ENCODE data around the gene RBFOX1. TPM values are rescaled to one million over a fixed set of nuclear protein-coding genes. Genes with fewer than 3 reads are reported as not detected.

The RBFOX1 gene
- total RNA-seq, 2 experiments from 2014 or later, result not detected

GRCh38 chr16:7638306-7638705 is 305.7 kb downstream of the RBFOX1 start:
- H3K4me1 Mint-ChIP-seq, result no peaks in the 10 kb centered on the region
- H3K4me3 Mint-ChIP-seq, result no peak overlapping the region
- CTCF ChIA-PET, result no interaction called here
- H3K36me3 Mint-ChIP-seq (ENCODE audit: low read depth), result no peaks in the 10 kb centered on the region
- no peak for DNase-seq
- H3K27me3 Mint-ChIP-seq, result no peaks in the 10 kb centered on the region
- intact Hi-C loops (cut with DNase I, micrococcal nuclease), result no loop called here
- H3K27ac Mint-ChIP-seq, result no peak overlapping the region
- no peak for ATAC-seq
- POLR2A ChIA-PET, result no interaction called here
- peaks cover 15% of the 10 kb centered on the region for H3K9me3 Mint-ChIP-seq (ENCODE audit: low read depth)

DNA sequence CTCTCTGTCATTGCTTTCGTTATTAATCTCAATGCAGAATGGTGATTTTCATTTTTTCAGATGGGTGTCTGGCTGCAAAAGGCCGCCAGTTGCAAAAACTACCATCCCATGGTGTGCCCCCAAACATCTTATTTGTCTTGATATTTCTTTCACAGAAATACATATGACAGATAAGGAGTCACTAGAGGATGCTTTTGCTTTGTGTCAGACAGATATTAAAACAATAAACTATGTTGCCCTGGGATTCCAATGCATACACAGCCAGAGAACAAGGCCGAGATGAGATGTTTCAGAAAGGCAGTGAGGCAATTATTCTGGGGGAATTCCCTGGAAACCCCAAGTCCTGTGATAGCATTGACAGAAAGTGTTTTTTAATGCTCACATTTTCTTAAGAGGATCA is 307.7 kb downstream of the RBFOX1 start:
- no peaks in the 10 kb centered on the region for H3K36me3 Mint-ChIP-seq (ENCODE audit: low read depth)
- DNase-seq (no peak), ATAC-seq (no peak)
- no peak overlapping the region for H3K4me3 Mint-ChIP-seq
- CTCF ChIA-PET, result no interaction called here
- intact Hi-C loops (cut with DNase I, micrococcal nuclease), result no loop called here
- no peak overlapping the region for H3K27ac Mint-ChIP-seq
- POLR2A ChIA-PET, result no interaction called here
- no peaks in the 10 kb centered on the region for H3K4me1 Mint-ChIP-seq
- peaks cover 20% of the 10 kb centered on the region for H3K9me3 Mint-ChIP-seq (ENCODE audit: low read depth)
- H3K27me3 Mint-ChIP-seq, result no peaks in the 10 kb centered on the region

DNA sequence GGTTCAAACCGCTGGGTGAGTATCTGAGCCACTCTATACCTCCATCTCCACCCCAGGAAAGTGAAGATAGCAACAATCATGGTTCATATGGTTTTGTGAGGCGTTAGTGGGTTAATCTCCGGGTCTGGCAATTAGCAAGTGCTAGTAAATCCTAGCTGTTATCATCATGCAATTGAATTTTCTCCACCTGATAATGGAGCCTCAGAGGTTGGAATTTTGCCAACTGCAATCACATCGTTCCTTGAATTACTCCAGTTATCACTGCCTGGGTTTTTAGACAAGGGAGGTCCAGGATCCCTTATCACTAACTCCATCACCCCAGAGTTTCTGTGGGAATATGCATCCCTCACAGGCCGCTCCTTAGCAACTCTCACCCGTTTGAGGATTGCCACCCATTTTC is 311.5 kb downstream of the RBFOX1 start:
- no peaks in the 10 kb centered on the region for H3K36me3 Mint-ChIP-seq (ENCODE audit: low read depth)
- H3K27me3 Mint-ChIP-seq, result no peaks in the 10 kb centered on the region
- DNase-seq (no peak), ATAC-seq (no peak)
- no peaks in the 10 kb centered on the region for H3K4me1 Mint-ChIP-seq
- ChIA-PET CTCF (no interaction called here), POLR2A (no interaction called here)
- peaks cover 14% of the 10 kb centered on the region for H3K9me3 Mint-ChIP-seq (ENCODE audit: low read depth)
- no peak overlapping the region for H3K27ac Mint-ChIP-seq
- no peak overlapping the region for H3K4me3 Mint-ChIP-seq
- intact Hi-C loops (cut with DNase I, micrococcal nuclease), result no loop called here

DNA sequence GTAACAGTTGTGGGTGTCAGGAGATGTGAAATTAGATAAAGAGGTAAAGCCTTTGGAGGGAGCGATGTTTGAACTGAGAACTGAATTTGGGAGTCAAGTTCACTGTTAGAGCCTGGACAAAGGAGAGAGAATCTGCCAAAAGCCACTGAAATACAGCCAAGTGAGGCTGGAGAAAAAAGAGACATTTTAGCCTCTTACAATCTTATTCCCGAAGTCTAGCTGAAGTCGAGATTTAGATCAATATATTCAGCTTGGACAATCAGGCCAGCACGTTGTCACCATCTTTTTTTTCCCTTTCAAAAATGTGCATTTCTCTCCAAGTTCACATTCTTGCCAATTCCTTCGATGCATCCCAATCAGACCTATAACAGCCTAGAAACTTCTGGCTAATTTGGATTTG is 312.2 kb downstream of the RBFOX1 start:
- POLR2A ChIA-PET, result no interaction called here

GRCh38 chr16:7646821-7647500 is 314.3 kb downstream of the RBFOX1 start:
- DNase-seq, result no peak
- intact Hi-C loops (cut with DNase I, micrococcal nuclease), result no loop called here
- no peaks in the 10 kb centered on the region for H3K27me3 Mint-ChIP-seq
- peaks cover 1% of the 10 kb centered on the region for H3K36me3 Mint-ChIP-seq (ENCODE audit: low read depth)
- H3K4me1 Mint-ChIP-seq, result no peaks in the 10 kb centered on the region
- ATAC-seq, result no peak
- ChIA-PET POLR2A (no interaction called here), CTCF (no interaction called here)
- H3K9me3 Mint-ChIP-seq (ENCODE audit: low read depth), result peaks cover 19% of the 10 kb centered on the region
- no peak overlapping the region for H3K27ac Mint-ChIP-seq
- no peak overlapping the region for H3K4me3 Mint-ChIP-seq

More for the DNA sequence above, 312.2 kb downstream of the RBFOX1 start:
- ATAC-seq, result no peak
- H3K4me3 Mint-ChIP-seq, result no peak overlapping the region
- H3K36me3 Mint-ChIP-seq (ENCODE audit: low read depth), result no peaks in the 10 kb centered on the region
- no peak for DNase-seq
- H3K4me1 Mint-ChIP-seq, result no peaks in the 10 kb centered on the region
- no peak overlapping the region for H3K27ac Mint-ChIP-seq
- CTCF ChIA-PET, result no interaction called here
- intact Hi-C loops (cut with DNase I, micrococcal nuclease), result no loop called here
- peaks cover 16% of the 10 kb centered on the region for H3K9me3 Mint-ChIP-seq (ENCODE audit: low read depth)
- no peaks in the 10 kb centered on the region for H3K27me3 Mint-ChIP-seq

DNA sequence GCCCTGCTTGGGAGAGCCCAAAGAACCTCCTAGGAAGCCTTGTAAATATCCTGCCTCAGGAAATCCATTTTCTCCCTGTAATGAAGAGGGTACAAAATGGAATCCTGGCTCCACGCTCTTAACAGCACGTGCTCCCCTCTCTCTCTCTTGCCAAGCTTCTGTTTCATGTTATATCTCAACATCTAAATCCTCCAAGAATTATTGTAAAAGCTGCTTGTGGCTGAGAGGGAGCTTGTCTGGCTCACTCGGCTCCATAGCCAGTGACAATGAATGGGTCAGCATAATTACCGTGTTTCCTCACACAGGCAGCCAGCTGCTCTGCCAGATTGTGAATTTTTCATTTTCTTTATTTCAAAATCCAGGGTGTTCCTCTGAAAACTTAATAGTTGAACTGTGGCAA is 317.8 kb downstream of the RBFOX1 start:
- DNase-seq (no peak), ATAC-seq (no peak)
- Mint-ChIP-seq H3K27ac (no peak overlapping the region), H3K4me3 (no peak overlapping the region), H3K4me1 (no peaks in the 10 kb centered on the region), H3K27me3 (no peaks in the 10 kb centered on the region), H3K9me3 (ENCODE audit: low read depth) (peaks cover 11% of the 10 kb centered on the region), H3K36me3 (ENCODE audit: low read depth) (peaks cover 1% of the 10 kb centered on the region)
- POLR2A ChIA-PET, result no interaction called here
- intact Hi-C loops (cut with DNase I, micrococcal nuclease), result no loop called here
- CTCF ChIA-PET, result no interaction called here

DNA sequence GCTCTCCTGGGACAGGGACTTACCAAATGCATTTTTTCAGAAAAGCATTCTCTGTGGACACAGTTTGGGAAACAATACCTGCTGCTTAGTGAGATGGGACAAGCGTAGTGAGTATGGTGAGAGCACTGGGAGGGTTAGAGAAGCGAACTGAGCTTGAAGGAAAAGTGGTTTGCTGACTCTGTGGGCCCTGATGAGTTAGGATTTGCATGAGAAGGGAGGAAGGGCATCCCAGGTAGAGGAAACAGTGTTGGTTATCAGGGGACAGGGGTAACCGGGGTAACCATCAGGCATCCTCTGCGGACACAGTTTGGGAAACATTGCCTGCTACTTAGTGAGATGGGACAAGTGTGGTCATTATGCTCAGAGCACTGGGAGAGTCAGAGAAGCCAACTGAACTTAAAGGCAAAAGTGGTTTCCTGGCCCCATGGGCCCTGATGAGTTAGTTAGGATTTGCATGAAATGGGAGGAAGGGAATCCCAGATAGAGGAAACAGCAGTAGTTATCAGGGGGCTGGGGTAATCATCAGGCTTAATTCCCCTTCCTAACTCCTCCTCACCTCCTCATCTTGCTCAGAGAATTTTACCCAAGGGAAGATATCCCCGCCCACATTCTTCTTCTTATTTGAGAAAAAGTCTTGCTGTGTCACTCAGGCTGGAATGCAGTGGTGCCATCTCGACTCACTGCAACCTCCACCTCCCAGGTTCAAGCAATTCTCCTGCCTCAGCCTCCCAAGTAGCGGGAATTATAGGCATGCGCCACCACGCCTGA is 319.3 kb downstream of the RBFOX1 start:
- ATAC-seq, result no peak
- ChIA-PET POLR2A (no interaction called here), CTCF (no interaction called here)
- intact Hi-C loops (cut with DNase I, micrococcal nuclease), result no loop called here
- no peaks in the 10 kb centered on the region for H3K27me3 Mint-ChIP-seq
- no peaks in the 10 kb centered on the region for H3K4me1 Mint-ChIP-seq
- H3K27ac Mint-ChIP-seq, result no peak overlapping the region
- no peak for DNase-seq
- H3K4me3 Mint-ChIP-seq, result no peak overlapping the region
- H3K36me3 Mint-ChIP-seq (ENCODE audit: low read depth), result peaks cover 1% of the 10 kb centered on the region
- H3K9me3 Mint-ChIP-seq (ENCODE audit: low read depth), result peaks cover 10% of the 10 kb centered on the region

DNA sequence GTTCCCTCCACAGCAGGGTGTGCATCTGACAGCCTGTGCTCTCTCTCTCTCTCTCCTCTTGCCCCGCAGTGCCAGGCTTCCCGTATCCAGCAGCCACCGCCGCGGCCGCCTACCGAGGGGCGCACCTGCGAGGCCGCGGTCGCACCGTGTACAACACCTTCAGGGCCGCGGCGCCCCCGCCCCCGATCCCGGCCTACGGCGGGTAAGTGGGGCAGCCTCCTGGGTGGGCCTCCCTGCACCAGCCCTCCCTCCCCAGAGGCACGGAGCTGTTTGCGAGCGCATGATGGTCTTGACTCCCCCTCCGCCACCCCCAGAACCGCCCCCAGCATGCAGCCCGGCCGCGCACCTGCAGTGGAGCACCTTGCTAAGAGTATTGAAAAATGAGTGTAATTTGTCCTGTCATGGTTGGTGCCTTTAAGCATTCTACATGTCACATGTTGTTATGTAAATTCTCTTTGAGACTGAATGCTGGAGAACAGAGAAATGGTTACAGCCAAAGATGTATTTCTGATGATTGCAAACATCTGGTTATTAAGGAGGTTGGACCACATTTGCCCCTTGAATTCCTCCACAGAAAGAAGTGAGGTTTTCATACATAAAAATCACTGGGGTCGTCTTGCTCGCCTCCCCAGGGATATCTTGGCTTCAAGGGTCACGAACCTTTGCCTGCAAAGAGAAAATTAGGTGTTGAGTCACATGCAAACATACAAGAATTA is 321.3 kb downstream of the RBFOX1 start:
- POLR2A ChIA-PET, result no interaction called here
- Mint-ChIP-seq H3K27me3 (no peaks in the 10 kb centered on the region), H3K4me3 (no peak overlapping the region), H3K27ac (no peak overlapping the region), H3K36me3 (ENCODE audit: low read depth) (peaks cover 1% of the 10 kb centered on the region), H3K9me3 (ENCODE audit: low read depth) (peaks cover 17% of the 10 kb centered on the region), H3K4me1 (no peaks in the 10 kb centered on the region)
- CTCF ChIA-PET, result no interaction called here
- no peak for ATAC-seq
- no peak for DNase-seq
- intact Hi-C loops (cut with DNase I, micrococcal nuclease), result no loop called here

- Mint-ChIP-seq H3K27ac (no peak overlapping the region), H3K4me3 (no peak overlapping the region), H3K36me3 (ENCODE audit: low read depth) (no peaks in the 10 kb centered on the region), H3K4me1 (no peaks in the 10 kb centered on the region), H3K27me3 (no peaks in the 10 kb centered on the region), H3K9me3 (ENCODE audit: low read depth) (peaks cover 2% of the 10 kb centered on the region)
- DNase-seq, result no peak
- POLR2A ChIA-PET, result no interaction called here
- CTCF ChIA-PET, result no interaction called here
- ATAC-seq, result no peak
- intact Hi-C loops (cut with DNase I, micrococcal nuclease), result no loop called here
Observed at GRCh38 chr16:7675628-7676027, 343.0 kb downstream of the RBFOX1 start.

DNA sequence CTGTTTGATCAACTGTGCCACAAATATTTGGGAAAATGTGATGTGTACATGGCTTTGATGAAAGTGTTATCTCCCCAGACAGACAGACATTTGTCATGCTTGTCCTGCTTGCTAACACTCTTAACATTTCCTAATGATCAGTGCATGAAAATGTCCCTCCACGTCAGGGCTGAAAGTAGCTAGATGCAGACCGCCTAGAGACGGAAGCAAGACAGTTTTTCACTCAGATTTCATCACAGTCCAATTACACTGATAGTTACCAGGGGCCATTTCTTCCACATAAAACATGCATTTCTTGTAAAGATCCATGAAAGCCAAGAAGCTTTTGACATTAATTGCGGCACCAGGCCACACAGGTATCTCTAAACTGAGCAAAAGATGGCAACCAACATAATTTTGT is 347.7 kb downstream of the RBFOX1 start:
- H3K27ac Mint-ChIP-seq, result no peak overlapping the region
- intact Hi-C loops (cut with DNase I, micrococcal nuclease), result no loop called here
- ChIA-PET POLR2A (no interaction called here), CTCF (no interaction called here)
- no peaks in the 10 kb centered on the region for H3K36me3 Mint-ChIP-seq (ENCODE audit: low read depth)
- no peaks in the 10 kb centered on the region for H3K27me3 Mint-ChIP-seq
- H3K4me1 Mint-ChIP-seq, result no peaks in the 10 kb centered on the region
- peaks cover 2% of the 10 kb centered on the region for H3K9me3 Mint-ChIP-seq (ENCODE audit: low read depth)
- DNase-seq, result no peak
- no peak for ATAC-seq
- H3K4me3 Mint-ChIP-seq, result no peak overlapping the region

- no peak overlapping the region for H3K27ac Mint-ChIP-seq
- ChIA-PET POLR2A (no interaction called here), CTCF (no interaction called here)
- peaks cover 9% of the 10 kb centered on the region for H3K9me3 Mint-ChIP-seq (ENCODE audit: low read depth)
- no peaks in the 10 kb centered on the region for H3K36me3 Mint-ChIP-seq (ENCODE audit: low read depth)
- no peaks in the 10 kb centered on the region for H3K27me3 Mint-ChIP-seq
- intact Hi-C loops (cut with DNase I, micrococcal nuclease), result no loop called here
- no peak overlapping the region for H3K4me3 Mint-ChIP-seq
- ATAC-seq, result no peak
- no peaks in the 10 kb centered on the region for H3K4me1 Mint-ChIP-seq
- no peak for DNase-seq
Observed at GRCh38 chr16:7688811-7689210, 356.2 kb downstream of the RBFOX1 start.

DNA sequence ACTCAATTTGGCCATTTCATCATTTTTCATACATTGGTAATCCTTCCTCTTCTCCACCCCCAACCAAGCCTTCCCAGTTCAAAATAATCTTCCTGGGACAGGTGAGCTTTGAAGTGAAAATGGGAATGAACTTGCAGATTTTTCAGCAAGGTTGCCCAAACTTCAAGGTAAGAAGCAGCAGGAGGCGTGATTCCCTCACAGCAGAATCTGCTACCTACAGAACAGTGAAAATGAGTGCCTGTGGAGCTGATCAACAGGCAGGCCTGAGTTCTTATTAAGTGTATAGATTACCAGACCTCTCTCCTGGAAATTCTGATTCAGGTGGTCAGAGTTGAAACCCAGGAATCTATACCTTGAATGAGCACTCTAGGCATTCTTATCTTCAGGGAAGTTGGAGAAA is 356.6 kb downstream of the RBFOX1 start:
- intact Hi-C loops (cut with DNase I, micrococcal nuclease), result no loop called here
- Mint-ChIP-seq H3K27me3 (no peaks in the 10 kb centered on the region), H3K4me1 (no peaks in the 10 kb centered on the region), H3K4me3 (no peak overlapping the region), H3K27ac (no peak overlapping the region), H3K9me3 (ENCODE audit: low read depth) (peaks cover 9% of the 10 kb centered on the region), H3K36me3 (ENCODE audit: low read depth) (no peaks in the 10 kb centered on the region)
- ATAC-seq (no peak), DNase-seq (no peak)
- ChIA-PET POLR2A (no interaction called here), CTCF (no interaction called here)
